Measurements from ENCODE around the gene QSOX1.
"Not testable (repeated sequence)": the region's sequence is repeated elsewhere in the genome, so short reads cannot be mapped to it uniquely, and the experiment has no call there.

QSOX1 gene

DNA sequence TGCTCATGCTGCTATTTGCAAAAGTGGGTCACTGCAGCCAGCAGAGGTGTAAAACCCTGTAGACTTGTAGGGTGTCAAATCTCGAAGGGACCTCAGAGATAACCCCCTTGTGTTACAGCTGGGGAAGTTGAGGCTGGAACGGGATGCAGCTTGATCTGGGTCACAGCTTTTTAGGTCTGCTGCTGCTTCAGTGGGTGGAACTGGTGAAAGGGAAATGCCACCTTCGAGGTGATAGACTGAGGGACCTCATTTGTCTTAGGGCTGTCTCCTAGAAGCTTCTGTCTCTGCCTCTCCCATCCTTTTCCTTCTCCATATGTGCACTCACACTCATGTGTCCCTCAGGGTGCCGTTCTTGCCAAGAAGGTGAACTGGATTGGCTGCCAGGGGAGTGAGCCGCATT is 35.4 kb downstream of the QSOX1 start:
- DNase-seq (ENCODE audit: low read depth, low spot score), result no peak

DNA sequence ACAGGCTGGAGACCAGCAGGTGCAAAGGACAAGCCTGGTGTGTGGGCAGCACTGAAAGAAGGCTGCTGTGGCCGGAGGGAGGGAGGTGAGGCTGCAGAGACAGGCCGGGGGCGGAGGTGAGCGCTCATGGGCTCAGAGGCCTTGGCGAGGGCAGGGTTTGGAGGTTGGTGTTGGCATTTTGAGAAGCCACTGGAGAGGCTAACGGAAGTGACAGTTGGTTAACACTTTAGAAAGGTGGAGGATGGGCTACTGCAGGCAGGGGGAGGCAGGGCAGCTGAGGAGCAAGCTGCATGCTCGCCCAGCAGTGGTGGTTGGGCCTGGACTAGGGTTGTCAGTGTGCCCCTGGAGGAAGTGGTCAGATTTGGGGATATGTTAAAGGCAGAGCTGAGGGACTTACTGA is 37.5 kb downstream of the QSOX1 start:
- no peak for DNase-seq (ENCODE audit: low read depth, low spot score)

DNA sequence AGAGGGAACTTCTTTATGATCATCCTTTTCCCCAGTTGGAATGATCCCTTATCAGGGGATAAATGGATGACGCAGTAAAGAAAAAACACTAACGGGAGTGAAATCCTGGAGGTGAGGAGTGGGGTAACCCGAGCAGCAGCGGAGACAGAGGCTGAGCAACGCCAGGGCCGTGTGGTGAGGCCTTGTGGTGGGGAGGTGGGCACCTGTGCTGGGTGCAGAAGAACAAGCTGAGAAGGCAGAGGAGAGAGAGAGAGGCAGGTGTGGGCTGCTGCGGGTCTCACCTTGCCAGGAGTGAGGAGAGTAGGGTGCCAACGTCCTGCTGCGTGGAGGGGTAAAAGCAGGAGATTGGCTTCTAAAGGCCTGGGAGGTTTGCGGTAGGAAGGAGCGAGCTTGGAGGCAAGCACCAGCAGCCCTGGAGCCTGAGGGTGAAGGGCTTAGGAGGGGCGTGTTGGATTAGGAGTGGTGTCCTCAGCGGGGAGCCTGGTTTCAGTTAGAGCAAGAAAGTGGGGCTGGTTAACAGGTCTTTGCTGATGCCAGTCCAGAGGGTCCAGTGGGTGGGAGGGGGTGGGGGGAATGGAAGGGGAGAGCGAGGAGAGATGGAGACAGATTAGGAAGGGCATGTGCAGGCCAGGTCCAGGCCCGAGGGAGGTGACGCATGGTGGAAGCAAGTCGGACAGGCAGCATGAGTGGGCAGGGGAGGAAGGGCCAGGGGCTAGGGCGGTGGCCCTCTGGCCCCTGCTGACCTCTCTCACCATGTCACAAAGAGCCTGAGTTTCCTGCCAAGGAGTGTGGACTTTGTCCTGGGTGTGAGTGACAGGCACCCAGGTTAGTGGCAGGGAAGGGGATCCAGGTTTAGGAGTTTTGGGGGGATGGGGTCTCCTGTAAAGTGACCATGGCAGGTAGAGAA is 38.7 kb downstream of the QSOX1 start:
- no peak for DNase-seq (ENCODE audit: low read depth, low spot score)

DNA sequence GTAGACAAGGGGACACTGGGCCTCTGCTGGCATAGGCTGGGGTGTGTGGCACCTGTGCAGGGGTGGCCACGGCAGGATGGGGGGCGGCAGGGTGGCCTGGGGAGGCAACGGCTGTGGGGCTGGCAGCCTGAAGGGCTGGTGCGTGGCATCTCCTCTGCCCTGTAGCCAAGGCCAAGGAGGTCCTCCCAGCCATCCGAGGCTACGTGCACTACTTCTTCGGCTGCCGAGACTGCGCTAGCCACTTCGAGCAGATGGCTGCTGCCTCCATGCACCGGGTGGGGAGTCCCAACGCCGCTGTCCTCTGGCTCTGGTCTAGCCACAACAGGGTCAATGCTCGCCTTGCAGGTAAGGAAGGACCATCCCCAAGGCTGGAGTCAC is 39.4 kb downstream of the QSOX1 start:
- no peak for DNase-seq (ENCODE audit: low read depth, low spot score)

DNA sequence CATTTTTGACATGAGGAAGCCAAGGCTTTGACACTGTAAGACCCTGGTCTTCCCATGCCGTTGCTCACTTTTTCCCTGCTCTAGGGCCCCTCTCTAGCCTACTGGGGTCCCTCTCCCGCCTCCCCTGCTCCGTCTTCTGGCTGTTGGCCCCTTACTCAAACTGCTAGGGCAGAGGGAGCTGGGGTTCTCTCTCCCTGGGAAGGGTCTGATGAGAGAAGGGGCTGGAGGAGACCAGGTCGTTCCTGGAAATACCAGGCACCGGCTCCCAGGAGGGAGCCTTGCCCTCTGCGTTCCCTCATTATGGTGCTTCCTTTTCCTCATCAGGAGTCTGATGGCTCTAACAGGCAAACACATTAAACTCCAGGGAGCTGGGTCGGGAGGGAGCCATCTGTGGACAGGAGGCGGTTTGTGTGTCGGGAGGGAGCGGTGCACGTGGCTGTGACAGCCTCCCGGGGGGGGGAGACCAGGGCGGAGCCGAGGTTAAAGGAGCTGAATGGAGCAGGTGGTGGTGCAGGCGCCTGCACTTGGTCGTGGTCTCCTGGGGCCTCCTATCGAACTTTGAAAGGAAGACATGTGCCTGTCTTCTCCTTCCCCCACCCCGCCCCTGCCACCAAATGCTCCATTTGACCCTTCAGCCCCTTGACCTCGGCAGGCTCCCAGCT is 40.0 kb downstream of the QSOX1 start:
- no peak for DNase-seq (ENCODE audit: low read depth, low spot score)

DNA sequence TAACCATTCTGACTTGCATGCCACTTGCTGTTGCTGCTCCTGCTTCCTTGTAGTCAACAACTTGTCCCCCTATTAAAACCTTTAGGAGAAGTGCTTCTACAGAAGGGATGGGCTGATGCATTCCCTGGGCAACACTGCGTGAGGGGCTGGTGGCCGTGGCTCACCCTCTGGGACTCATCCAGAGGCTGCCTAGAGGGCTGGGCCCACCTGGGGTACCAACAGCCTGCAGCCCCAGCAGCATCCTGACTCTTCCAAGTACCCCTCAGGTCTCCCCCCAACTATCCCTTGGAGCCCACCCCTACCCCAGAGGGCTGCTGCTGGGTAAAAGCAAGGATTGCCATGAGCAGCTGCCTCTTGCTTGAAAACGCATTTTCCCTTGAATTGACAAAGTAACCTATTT is 40.7 kb downstream of the QSOX1 start:
- DNase-seq (ENCODE audit: low read depth, low spot score), result no peak

DNA sequence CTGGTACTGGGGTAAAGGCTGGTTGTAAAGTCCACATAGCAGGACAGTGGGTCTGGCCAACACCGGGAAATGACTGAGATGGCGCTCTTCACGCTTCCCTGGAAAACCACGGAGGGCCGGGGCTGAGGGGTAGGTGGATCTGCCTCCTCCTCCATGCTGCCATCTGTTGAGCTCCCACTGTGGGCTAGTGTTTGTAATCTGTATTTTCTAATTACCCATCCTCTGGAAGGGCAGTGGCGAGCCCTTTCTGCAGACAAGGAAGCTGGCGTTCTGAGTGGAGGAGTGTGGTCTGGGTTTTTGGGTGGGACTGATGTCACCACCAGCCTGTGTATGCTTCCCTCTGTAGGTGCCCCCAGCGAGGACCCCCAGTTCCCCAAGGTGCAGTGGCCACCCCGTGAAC is 41.2 kb downstream of the QSOX1 start:
- no peak for DNase-seq (ENCODE audit: low read depth, low spot score)

DNA sequence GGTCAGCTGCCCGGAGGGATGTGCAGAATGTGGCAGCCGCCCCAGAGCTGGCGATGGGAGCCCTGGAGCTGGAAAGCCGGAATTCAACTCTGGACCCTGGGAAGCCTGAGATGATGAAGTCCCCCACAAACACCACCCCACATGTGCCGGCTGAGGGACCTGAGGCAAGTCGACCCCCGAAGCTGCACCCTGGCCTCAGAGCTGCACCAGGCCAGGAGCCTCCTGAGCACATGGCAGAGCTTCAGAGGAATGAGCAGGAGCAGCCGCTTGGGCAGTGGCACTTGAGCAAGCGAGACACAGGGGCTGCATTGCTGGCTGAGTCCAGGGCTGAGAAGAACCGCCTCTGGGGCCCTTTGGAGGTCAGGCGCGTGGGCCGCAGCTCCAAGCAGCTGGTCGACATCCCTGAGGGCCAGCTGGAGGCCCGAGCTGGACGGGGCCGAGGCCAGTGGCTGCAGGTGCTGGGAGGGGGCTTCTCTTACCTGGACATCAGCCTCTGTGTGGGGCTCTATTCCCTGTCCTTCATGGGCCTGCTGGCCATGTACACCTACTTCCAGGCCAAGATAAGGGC is 41.9 kb downstream of the QSOX1 start:
- no peak for DNase-seq (ENCODE audit: low read depth, low spot score)

DNA sequence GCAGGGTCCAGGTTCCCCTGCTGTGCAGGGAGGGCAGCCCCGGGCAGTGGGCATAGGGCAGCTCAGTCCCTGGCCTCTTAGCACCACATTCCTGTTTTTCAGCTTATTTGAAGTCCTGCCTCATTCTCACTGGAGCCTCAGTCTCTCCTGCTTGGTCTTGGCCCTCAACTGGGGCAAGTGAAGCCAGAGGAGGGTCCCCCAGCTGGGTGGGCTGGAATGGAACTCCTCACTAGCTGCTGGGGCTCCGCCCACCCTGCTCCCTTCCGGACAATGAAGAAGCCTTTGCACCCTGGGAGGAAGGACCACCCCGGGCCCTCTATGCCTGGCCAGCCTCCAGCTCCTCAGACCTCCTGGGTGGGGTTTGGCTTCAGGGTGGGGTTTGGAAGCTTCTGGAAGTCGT is 42.6 kb downstream of the QSOX1 start:
- no peak for DNase-seq (ENCODE audit: low read depth, low spot score)

DNA sequence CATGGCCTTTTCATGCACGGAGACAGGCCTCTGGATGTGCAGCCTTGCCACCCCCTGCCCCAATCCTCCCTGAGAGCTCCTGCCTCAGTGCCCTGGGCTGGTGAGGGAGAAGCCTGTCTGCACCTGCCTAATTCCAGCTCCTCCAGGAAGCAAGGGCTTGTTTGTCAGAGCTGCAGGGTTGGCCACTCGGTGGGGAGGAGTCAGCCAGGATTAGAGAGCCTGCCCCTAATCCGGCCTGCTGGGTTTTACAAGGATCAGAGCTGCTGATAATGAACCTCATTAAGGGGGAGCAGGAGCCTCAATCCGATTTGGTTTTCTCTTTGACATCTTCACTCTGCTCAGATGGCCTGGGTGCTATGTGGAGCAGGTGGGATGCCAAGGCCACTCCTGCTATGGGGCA is 43.5 kb downstream of the QSOX1 start:
- DNase-seq (ENCODE audit: low read depth, low spot score), result no peak

DNA sequence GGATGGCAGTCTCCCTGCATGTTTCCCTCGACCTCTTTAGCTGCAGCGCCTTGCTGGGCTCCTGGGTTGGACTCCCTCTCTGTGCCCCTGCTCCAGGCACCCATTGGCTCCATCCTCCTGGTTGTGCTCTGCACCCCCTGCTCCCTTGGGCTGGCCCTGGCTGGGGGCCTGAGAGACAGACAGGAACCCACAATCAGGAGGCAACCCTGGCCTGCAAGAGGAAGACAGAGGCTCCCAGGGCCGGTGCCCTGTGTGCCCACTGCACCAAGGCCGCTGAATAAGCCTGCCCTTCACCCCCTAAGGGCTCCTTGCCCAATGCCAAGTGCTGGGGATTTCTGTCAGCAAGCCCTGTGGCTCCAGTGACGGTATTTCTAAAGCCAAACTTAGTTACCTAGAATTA is 43.9 kb downstream of the QSOX1 start:
- no peak for DNase-seq (ENCODE audit: low read depth, low spot score)

DNA sequence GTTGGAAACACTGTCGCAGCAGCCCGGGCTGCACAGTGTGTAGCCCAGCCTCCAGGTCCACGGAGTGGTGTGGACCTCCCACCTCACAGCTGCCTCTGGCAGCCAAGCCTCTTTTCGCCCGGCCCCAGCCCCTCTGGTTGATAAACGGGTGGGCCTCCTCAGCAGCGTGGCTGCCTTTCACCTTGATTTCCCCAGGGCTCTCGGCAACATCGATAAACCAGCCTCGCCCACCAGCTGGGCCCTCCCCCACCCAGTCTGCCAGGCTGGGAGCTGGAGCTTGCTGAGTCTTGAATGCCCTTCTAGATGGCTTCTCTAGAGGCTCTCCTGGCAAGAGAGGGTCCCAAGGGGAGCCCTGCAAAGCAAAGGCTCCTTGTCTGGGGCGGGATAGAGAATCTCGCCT is 44.3 kb downstream of the QSOX1 start:
- no peak for DNase-seq (ENCODE audit: low read depth, low spot score)

DNA sequence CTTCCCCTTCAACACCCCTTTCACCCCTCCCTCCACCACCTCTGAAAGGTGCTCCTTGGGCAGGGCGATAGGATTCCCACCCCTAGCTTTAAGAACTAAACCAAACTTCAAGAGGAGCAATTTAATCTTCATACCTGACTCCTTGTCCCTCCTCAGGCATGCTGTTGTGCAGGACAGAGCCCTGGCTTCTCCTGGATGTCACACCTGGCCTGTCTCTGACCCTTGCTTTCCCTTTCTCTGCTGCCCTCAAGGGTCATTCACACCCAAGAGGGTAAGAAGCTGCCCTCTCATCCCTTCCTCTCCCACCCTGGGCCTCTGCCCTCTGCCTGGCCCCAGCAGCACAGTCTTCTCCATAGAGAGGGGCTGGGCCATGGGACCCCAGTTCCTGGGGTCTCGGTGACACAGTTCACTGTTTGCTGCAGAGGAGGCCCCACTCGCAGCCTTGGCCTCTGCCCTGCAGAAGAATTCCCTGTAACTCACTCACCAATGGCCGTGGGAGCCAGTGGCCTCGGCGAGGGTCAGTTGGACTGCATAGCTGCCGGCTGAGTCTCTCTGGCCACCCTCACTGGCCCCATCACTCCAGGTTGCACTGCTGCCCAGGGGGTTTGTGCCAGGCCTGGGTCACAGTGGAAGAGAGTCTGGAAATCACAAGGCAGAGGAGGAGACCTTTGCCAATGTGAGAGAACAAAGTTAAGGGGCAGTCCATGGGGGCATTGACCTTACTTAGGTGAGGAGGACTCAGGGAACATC is 47.0 kb downstream of the QSOX1 start:
- DNase-seq (ENCODE audit: low read depth, low spot score), result no peak

DNA sequence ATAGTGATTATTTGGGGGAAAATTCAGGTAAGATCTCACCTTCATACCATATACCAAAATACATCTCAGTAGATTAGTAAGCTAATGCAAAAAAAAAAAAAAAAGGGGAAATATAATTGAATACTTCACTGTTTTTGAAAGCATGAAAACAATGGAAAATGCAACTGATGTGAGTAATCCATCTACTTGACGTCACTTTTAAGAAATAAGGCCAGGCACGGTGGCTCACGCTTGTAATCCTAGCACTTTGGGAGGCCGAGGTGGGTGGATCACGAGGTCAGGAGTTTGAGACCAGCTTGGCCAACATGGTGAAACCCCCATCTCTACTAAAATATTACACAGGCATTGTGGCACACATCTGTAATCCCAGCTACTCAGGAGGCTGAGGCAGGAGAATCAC is 47.9 kb downstream of the QSOX1 start:
- DNase-seq (ENCODE audit: low read depth, low spot score), result not testable (repeated sequence)

DNA sequence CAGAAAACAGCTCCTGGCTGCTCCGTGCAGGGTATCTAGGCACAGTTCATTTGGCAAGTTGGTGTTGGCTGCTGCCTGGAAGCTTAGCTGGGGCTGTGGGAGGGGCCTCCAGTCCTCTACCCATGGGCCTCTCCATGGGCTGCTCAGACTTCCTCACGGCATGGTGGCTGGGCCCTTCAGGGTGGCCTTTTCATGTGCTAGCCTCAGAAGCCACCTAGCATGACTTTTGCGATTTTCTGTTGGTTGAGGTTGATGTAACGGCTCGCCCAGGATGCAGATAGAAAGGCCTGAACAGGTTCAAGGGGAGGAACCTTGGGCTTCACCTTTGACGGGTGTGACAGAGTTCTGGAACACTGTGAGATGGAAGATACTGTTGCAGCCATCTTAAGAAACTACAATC is 49.6 kb downstream of the QSOX1 start:
- no peak for DNase-seq (ENCODE audit: low read depth, low spot score)

DNA sequence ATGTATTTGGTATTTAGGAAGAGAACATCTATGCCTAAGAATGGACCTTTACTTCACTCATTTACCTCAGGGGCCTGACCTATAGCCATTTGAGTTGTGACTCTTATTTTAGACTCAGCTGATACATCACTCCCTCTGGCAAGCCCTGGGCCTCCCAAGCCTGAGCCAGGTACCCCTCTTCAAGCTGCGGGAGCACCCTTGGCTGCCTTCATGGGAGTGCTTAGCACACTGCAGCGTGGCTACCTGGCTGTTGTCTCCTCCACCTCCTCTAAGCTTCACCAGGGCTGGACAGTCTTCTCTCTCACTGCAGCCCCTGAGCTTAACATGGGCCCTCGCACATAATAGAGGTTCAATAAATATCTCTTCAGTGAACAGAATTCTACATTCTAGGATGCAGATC is 51.9 kb downstream of the QSOX1 start:
- no peak for DNase-seq (ENCODE audit: low read depth, low spot score)

DNA sequence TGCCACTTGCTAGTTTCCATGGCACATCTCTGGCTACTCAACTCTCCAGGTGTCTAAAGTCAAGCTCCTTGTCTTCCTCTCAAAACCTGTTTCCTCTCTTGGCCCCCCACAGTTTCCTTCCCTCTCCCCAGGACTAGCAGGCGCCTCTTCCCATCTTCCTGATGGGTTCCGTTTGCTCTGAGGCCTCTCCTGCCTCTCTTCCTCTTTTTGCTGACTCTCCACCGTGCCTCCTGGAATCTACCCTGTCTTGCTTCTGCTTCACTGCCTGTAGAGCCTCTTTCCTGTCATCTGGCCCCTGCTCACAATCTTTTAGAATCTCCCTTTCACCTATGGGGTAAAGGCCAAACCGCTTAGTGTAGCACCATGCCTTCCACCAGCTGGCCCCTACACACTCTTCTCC is 53.6 kb downstream of the QSOX1 start:
- no peak for DNase-seq (ENCODE audit: low read depth, low spot score)

DNA sequence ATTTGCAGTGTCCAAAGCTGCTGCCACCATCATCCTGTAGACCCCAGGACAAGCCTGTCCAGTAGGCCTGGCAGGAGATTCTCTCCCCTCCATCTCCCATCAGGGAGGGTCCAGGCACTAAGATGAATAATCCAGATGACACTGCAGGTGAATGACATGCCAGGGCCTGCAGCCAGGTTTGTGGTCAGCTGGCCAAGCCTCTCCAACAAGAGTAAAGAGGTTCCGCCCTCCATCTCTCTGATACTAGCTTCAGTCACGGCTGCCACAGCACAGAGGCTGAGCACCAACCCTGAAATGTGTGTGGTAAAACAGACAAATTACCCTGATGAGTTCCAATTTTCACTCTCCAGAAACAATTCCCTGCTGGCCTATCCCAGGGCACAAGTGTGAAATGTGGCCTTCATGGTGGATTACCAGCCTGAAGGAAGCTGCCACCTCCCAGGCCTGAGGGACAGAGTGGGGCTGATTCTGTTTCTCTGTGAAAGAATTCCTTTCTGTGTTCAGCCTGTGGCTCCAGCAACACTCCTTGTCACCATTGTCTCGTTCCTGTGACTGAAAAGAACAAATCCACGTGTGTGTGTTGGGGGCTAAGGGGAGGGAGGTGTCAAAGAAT is 55.4 kb downstream of the QSOX1 start:
- no peak for DNase-seq (ENCODE audit: low read depth, low spot score)

DNA sequence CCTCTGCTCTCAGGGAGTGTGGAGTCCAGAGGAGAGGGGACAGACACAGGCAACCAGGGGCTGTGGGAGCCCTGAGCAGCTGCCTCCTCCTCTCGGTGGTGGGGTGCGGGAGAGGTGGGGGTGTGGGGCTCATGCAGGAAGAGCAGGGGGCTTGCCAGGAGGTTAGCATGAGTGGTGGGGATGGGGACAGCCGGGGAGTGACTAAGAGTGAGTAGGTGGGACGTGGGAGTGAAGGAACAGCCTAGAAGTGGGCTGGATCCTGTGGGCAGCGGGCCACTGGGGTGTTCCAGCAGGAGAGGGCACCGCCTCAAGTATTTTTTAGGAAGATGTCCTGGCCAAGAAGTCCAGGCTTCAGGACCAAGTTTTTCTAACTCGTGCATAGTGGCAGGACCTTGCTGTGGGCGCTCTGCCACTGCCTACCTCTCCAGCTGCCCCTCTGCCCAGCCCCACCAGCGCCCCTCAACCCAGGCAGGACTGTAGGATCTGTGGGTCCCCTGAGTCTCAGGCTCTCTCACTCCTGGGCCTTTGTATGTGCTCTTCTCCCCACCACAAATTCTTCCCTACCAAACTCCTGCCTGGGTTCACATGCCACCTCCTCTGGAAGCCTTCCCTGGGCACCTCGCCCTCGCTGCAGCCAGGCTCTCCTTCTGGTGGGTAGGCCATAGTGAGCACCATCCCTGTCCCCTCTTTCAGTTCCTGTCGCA is 56.6 kb downstream of the QSOX1 start:
- DNase-seq (ENCODE audit: low read depth, low spot score), result no peak

DNA sequence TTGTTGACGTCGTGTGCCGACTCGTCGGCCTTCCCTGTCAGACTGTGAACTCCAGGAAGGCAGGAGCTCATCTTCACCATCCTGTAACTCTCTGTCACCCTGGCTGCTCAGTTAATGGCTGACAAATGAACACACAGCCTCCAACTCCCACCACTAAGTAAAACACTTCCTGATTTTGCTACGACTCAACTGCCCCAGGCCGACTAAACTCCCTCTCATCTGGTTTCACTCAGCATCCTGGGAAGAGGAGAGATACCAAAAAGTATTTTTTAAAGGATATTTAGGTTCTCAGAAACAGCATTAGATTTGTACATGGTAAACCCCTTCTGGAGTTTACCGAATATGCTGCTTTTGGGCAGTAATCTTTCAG is 57.2 kb downstream of the QSOX1 start:
- no peak for DNase-seq (ENCODE audit: low read depth, low spot score)

Measured in activated naive CD8-positive, alpha-beta T cell treated with anti-CD3 and anti-CD28 coated beads, Interleukin-2, amount 50 U/mL, for 16 hours (primary cell).